Measurements from ENCODE around the gene RPUSD4.

- TF ChIP-seq CTCF (IDR thresholded peaks at IDR 0.05; ENCODE audit: low read depth, low read length) (no peak), MYC (IDR thresholded peaks at IDR 0.05; ENCODE audit: low read depth, low read length) (no peak), POLR2A (IDR thresholded peaks at IDR 0.05; ENCODE audit: extremely low read depth, insufficient read length) (no peak)
- TF ChIP-seq, protein P1, sequence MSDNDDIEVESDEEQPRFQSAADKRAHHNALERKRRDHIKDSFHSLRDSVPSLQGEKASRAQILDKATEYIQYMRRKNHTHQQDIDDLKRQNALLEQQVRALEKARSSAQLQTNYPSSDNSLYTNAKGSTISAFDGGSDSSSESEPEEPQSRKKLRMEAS (IDR thresholded peaks at IDR 0.05; ENCODE audit: low read depth, low read length), result no peak
Measured at GRCh38 chr11:126207896-126208295, 3.6 kb downstream of the RPUSD4 start.

All from NB4 (cell line).